ENCODE results near the gene MICALL2.

Gene MICALL2

GRCh38 chr7:1458683-1459511, at the start of gene MICALL2:
TSS of gene MICALL2 (minus strand) at chr7:1459470. CDS start at chr7:1459326, 144 bp downstream.
- no peak for DNase-seq (ENCODE audit: low read depth in 2 of 2)

GRCh38 chr7:1508277-1508758, 49.0 kb upstream of the MICALL2 start:
- no peak for DNase-seq (ENCODE audit: low read depth in 2 of 2)

GRCh38 chr7:1505731-1506550, 46.7 kb upstream of the MICALL2 start:
- DNase-seq (ENCODE audit: low read depth in 2 of 2): no peak

DNA sequence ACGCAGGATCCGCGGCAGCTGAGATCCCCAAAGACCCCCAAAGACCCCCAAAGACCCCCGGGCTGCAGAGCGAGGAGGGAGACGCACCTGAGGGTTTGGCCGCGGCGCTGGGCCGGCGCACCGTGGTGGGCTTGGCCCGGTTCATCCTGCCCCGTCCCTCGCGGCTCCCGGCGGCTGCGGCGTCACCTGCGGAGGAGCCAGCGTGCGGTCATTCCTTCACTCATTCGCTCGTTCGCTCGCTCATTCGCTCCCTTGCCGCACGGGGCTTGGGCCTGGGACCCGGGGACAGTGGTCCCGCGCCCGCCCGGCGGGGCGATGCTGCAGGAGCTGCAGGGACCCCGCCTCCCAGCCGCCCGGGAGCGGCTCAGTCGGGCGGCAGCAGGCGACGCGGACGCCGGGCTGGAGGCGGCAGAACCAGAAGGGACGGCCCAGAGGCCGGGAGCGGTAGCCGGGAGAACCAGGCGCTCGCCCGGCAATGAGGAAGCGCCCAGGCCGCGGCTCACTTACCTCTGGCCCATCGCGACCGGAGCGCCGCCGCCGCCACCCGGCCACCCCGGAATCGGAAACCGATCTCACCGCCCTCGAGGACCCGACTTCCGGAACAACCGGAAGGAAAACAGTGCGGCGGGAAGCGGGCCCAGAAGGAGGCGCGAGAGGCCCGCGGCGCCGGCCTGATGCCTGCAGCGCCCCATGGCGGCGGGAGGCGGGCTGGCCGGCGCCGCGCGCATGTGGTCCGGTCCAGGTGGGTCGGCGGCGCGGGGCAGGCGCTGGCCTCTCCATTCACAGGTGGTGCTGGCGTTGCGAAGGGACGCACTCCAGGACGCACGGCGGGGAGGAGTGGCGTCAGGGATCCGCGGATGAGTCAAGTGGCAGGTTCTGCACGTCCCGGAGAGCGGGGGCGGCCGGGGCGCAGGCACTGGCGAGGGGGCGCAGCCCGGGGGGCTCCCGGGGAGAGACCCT, 44.8 kb upstream of the MICALL2 start, which contains the start of gene INTS1:
TSS of gene INTS1 (minus strand) at position 574 of the 960 bp plus-strand sequence. CDS start at position 145, 429 bp downstream.
- peak; percentile 73 to 75 for DNase-seq (ENCODE audit: low read depth in 2 of 2)

GRCh38 chr7:1503390-1503789, 44.1 kb upstream of the MICALL2 start:
- no peak for DNase-seq (ENCODE audit: low read depth in 2 of 2)

- no peak for DNase-seq (ENCODE audit: low read depth in 2 of 2)
These were observed 43.6 kb upstream of the MICALL2 start for GRCh38 chr7:1502845-1503244.

DNA sequence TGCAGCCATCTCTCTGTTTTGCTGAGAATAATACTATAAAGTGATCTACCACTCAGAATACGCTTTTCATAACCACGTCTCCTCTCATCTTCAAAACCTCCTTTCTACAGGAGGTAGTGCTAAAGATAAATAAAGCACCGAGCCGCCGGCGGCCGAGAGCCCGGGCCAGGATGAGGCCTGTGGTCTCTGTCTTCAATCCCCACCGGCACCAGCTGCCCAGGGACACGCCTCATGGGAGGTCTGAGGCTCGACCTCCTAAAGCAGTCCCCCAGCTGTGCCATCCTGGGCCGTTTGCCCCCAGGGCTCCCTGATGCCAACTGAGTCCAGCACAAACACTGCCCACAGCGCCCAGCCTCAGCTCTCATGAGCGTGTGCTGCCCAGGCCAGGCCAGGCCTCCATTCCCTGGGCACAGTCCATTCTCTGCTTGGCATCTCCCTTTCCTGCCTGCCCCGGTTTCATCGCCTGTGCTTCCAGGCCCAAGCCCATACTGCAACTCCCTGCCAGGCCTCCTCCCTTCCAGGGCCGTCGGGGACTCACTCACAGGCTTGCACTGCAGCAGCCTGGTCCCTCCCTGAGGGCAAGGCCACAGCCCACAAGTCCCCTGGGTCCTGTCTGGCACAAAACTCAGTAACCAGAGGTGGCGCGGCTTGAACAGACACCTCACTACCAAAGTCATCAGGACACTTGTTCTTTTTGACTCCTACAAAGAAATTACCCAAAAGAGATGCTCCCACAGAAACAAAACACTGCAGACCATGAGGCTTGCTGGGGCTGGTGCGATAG, 42.4 kb upstream of the MICALL2 start:
- DNase-seq (ENCODE audit: low read depth in 2 of 2): no peak

DNA sequence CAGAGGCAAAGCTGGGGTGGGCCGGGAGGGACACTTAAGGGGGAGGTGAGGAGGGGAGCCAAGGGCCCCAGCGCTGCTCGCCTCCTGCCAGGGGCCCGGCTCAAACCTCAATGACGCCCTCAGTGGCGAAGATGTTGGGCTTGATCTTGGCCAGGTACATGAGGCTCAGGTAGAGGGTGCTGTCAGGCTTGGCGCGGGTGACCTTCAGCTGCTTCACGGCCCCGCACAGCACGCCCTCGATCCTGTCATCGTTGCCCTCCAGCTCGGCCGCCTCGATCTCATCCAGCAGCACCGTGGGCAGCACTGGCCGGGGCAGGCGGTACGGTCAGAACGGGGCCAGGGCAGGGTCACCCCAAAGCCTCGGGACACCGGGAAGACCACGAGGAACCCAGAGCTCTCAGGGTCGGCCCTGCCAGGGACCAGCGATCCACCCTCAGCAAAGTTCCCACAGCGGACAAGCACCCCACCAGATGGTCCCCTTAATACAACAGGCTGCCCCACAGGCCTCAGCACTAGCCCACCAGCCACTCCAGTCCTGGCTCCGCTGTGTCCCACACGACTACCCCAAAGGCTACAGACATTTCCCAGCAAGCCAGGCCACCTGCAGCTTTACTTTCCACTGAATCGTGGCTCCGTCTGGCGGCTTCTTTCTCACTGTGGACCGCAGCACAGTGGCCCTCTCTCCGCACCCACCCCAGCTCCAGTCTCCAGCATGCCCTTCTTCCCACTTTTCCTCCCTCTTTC, 41.0 kb upstream of the MICALL2 start:
- DNase-seq (ENCODE audit: low read depth in 2 of 2): no peak

- no peak for DNase-seq (ENCODE audit: low read depth in 2 of 2)
These were observed 40.2 kb upstream of the MICALL2 start for GRCh38 chr7:1499367-1500029.

DNA sequence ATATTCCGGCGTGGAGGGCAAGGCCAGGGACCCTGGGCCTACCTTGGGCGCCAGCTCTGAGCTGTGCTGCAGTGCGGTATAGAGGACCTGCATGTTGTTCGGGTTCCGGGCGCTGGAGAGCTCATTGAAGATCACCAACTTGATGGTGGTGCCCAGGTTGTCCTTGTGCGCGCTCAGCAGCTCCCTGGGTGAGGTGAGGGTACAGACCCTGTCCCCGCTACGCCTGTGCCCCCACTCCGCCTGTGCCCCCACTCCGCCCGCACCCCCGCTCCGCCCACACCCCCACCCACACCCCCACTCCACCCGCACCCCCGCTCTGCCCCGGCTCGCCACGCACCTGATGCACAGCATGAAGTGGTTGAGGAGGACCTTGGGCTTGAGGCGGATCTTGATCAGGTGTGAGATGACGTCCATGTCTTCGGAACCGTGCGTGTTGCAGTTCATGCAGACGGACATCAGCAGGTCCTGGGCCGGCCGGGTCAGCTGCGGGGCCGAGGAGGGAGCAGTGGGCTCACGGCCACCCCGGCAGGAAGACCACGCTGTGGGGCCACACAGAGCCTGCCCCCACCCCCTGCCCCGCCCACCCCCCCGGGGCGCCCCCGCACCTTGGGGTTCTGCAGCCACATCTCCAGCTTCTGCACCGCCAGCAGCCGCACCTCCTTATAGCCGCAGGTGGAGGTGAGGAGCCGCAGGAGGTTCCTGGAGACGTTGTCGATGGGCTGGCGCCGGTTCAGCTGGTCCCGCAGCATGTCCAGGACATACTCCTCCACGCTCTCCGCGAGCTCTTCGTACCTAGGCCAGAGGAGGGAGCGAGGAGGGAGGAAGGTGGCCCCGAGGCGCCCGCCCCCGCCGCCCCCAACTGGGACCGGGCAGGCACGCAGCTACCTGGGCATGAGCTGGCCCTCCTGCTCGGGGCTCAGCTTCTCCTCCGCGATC, 39.4 kb upstream of the MICALL2 start:
- DNase-seq (ENCODE audit: low read depth in 2 of 2): no peak

- no peak for DNase-seq (ENCODE audit: low read depth in 2 of 2)
These were observed 38.1 kb upstream of the MICALL2 start for GRCh38 chr7:1497293-1497927.

GRCh38 chr7:1496531-1497292, 37.4 kb upstream of the MICALL2 start:
- no peak for DNase-seq (ENCODE audit: low read depth in 2 of 2)

DNA sequence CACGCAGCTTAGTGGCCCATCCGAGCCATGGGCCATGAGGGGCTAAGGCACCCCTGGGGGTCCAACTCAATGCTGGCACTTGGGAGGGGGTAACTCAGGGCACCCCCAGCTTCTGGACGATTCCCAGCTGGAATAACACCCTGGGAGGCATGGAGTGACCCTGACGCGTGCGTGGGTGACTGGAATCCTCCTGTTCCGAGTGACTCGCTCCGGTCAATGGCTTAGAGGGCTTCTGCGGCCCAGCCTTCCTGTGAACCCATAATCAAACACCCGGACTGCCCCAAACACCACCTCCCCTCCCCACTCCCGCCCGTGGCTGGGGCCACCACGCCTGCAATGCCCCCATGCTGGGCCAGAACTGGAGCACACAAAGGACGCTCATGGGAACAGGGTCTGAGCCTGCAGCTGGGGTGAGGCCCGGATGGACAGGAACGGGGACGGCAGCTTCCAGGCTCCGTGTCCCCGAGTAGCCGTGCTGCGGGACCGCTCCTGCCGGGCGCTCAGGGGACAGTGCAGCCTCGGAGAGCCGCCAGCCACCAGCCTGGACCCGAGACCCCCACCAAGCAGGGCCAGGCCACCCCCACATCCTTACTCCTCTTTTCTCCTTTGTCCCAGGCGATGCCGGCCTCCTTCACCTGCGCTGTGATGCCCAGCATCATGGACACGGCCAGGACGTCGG, 36.4 kb upstream of the MICALL2 start:
- no peak for DNase-seq (ENCODE audit: low read depth in 2 of 2)

DNA sequence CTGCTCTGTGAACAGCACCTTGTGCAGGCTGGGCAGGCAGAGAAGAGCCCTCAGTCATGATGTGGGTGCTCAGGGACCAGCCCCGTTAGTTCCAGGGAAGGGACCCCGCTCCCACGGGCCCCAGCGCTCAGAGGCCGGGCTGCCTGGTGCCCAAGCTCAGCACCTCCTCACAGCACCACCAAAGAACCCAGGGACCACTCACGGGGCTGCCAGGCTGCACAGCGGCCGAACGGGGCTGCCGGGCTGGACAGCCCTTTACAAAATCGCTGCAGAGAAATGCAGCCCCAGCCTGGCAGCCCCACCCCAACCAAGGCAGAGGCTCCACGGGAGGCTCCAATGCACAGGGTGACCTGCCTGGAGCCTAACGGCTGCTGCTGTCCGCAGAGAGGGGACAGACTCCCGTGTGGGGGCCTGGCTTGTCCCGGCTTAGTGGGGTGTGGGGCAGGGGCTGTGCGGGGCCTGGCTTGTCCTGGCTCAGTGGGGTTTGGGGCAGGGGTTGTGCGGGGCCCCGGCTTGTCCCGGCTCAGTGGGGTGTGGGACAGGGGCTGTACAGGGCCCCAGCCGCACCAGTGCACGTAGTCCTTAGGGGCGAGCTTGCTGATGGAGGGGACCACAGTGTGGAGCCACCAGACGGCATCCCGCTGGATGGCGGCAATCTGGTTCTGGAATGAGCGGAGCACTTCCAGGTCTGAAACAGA, 35.7 kb upstream of the MICALL2 start:
- no peak for DNase-seq (ENCODE audit: low read depth in 2 of 2)

DNA sequence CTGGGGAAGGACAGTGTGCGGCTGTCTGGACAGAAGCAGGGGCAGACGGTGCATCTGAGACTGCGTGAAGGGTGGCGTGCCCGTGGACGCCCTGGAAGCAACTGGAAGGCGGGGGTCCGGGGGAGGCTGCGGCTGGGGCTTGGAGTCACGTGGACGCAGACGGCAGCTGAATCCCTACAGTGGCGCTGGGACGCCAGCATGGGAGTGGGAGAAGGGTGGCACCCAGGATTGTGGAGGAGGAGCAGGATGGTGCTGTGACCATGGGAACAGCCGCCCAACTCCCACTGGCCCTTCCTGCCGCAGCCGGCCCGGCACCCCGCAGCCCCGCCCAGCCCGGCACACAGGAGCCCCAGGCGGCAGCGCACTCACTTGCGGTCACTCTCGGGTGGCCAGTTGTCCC, 35.2 kb upstream of the MICALL2 start:
- DNase-seq (ENCODE audit: low read depth in 2 of 2): no peak

- DNase-seq (ENCODE audit: low read depth in 2 of 2): no peak
These were observed 34.3 kb upstream of the MICALL2 start for GRCh38 chr7:1493571-1493970.
